22Rv1 (cell line): ENCODE data around the gene CDRT15L2.
"Not testable (repeated sequence)": the region's sequence is repeated elsewhere in the genome, so short reads cannot be mapped to it uniquely, and the experiment has no call there.

ENCODE experiments used
- ZFX ChIP-seq: fragments of 450-650 bp; IDR thresholded peaks from 2 replicates; pipeline ENCODE4 v1.6.1; 2017; ENCODE audit warnings: antibody characterized with exemption, borderline replicate concordance
- TF ChIP-seq, protein P1 (sequence below): fragments of 450-650 bp; IDR thresholded peaks from 2 replicates; pipeline ENCODE4 v1.5.1; 2017; ENCODE audit warnings: mild to moderate bottlenecking

DNA sequence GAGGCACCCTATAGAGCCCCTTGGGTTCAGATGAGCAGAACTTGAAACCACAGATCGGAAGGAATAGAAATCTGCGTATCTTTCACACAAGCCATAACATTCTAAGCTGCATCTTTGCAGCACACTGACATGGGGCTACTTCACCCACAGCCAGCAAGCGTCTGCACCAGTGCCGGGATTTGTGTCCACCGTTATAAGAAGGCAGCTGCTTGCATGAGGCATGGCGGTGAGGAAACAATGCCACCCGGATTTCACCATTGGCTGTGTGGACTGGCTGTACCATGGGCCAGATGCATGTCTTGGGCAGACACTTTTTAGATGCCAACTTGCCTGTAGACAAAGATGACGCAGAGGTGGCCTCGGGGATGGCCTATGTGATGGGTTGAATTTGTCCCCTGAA is 20.5 kb upstream of the CDRT15L2 start:
- TF ChIP-seq, protein P1, sequence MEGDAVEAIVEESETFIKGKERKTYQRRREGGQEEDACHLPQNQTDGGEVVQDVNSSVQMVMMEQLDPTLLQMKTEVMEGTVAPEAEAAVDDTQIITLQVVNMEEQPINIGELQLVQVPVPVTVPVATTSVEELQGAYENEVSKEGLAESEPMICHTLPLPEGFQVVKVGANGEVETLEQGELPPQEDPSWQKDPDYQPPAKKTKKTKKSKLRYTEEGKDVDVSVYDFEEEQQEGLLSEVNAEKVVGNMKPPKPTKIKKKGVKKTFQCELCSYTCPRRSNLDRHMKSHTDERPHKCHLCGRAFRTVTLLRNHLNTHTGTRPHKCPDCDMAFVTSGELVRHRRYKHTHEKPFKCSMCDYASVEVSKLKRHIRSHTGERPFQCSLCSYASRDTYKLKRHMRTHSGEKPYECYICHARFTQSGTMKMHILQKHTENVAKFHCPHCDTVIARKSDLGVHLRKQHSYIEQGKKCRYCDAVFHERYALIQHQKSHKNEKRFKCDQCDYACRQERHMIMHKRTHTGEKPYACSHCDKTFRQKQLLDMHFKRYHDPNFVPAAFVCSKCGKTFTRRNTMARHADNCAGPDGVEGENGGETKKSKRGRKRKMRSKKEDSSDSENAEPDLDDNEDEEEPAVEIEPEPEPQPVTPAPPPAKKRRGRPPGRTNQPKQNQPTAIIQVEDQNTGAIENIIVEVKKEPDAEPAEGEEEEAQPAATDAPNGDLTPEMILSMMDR = not testable (repeated sequence)
- not testable (repeated sequence) for TF ChIP-seq ZFX
